Measurements from ENCODE around the gene COL26A1. TPM values are rescaled to one million over a fixed set of nuclear protein-coding genes. Genes with fewer than 3 reads are reported as not detected.
"Not testable (repeated sequence)": the region's sequence is repeated elsewhere in the genome, so short reads cannot be mapped to it uniquely, and the experiment has no call there.

The COL26A1 gene
- total and polyA plus RNA-seq, 8 donors = 0.20 to 0.55 (median 0.31) TPM; not detected in 5

- DNase-seq = peak in 1 of 2 donors; percentile 74
- H3K4me3 ChIP-seq = no peak overlapping the region
- intact Hi-C loops (cut with DNase I; ENCODE audit: low total_unique reads) = no loop called here
Observed at GRCh38 chr7:101560856-101561255, 198.2 kb downstream of the COL26A1 start.

GRCh38 chr7:101561293-101561692, 198.6 kb downstream of the COL26A1 start:
- H3K4me1 ChIP-seq; H3K4me3 ChIP-seq; H3K36me3 ChIP-seq; H3K27ac ChIP-seq; intact Hi-C loops (cut with DNase I; ENCODE audit: low total_unique reads); DNase-seq; H3K9me3 ChIP-seq: not testable (repeated sequence)
- 57 to 85% (median 67%) methylated on average over 3 of the region's 3 CpGs for WGBS, 5 donors
- peaks cover 0 to 38% (median 0%) of the 10 kb centered on the region in 3 donors for H3K27me3 ChIP-seq

More at GRCh38 chr7:101560856-101561255, 198.2 kb downstream of the COL26A1 start:
- WGBS, 5 donors = 34 to 61% (median 40%) methylated on average over 7 of the region's 7 CpGs
- Histone ChIP-seq H3K36me3 (no peaks in the 10 kb centered on the region), H3K27me3 (peaks cover 0 to 37% (median 0%) of the 10 kb centered on the region in 3 donors), H3K9me3 (no peaks in the 10 kb centered on the region), H3K4me1 (no peaks in the 10 kb centered on the region), H3K27ac (no peak overlapping the region)
- TF ChIP-seq POLR2AphosphoS5 (IDR thresholded peaks at IDR 0.05) = no peak
- no peak for TF ChIP-seq CTCF (IDR thresholded peaks at IDR 0.05)
- TF ChIP-seq EP300 (IDR thresholded peaks at IDR 0.05) = no peak
- TF ChIP-seq POLR2A (IDR thresholded peaks at IDR 0.05) = no peak

GRCh38 chr7:101562531-101563197, 200.0 kb downstream of the COL26A1 start:
- intact Hi-C loops (cut with DNase I; ENCODE audit: low total_unique reads) = no loop called here
- Histone ChIP-seq H3K9me3 (no peaks in the 10 kb centered on the region), H3K4me1 (no peaks in the 10 kb centered on the region), H3K4me3 (no peak overlapping the region), H3K27ac (no peak overlapping the region), H3K27me3 (peaks cover 0 to 38% (median 0%) of the 10 kb centered on the region in 3 donors), H3K36me3 (no peaks in the 10 kb centered on the region)
- 80 to 84% (median 80%) methylated on average over 15 of the region's 15 CpGs for WGBS, 5 donors
- TF ChIP-seq CTCF (IDR thresholded peaks at IDR 0.05) (no peak), POLR2A (IDR thresholded peaks at IDR 0.05) (no peak), EP300 (IDR thresholded peaks at IDR 0.05) (no peak), POLR2AphosphoS5 (IDR thresholded peaks at IDR 0.05) (no peak)
- no peak for DNase-seq

GRCh38 chr7:101563198-101563901, 200.7 kb downstream of the COL26A1 start:
- no peak for DNase-seq
- peaks cover 0 to 38% (median 0%) of the 10 kb centered on the region in 3 donors for H3K27me3 ChIP-seq
- H3K9me3 ChIP-seq = no peaks in the 10 kb centered on the region
- H3K4me1 ChIP-seq = no peaks in the 10 kb centered on the region
- 78 to 81% (median 79%) methylated on average over 13 to 15 of the region's 15 CpGs for WGBS, 5 donors
- no peak overlapping the region for H3K4me3 ChIP-seq
- no peak overlapping the region for H3K27ac ChIP-seq
- no peaks in the 10 kb centered on the region for H3K36me3 ChIP-seq
- TF ChIP-seq EP300 (IDR thresholded peaks at IDR 0.05) (no peak), POLR2A (IDR thresholded peaks at IDR 0.05) (no peak), CTCF (IDR thresholded peaks at IDR 0.05) (no peak), POLR2AphosphoS5 (IDR thresholded peaks at IDR 0.05) (no peak)
- intact Hi-C loops (cut with DNase I; ENCODE audit: low total_unique reads) = no loop called here

Data from stomach (tissue), 9 donors.